Activated CD4-positive, alpha-beta T cell treated with anti-CD3 and anti-CD28 coated beads, Interleukin-2, amount 50 U/mL, for 48 hours (primary cell): ENCODE measurements around the gene MMP12.

Experiments
- DNase-seq, 2 experiments: peaks; one replicate each; pipeline ENCODE4 v3.0.0-alpha.2; 2020

The MMP12 gene

GRCh38 chr11:102849311-102849710 lies 25.5 kb downstream of the MMP12 start:
- no peak for DNase-seq

- no peak for DNase-seq
Measured at GRCh38 chr11:102846292-102846691, 28.5 kb downstream of the MMP12 start.

GRCh38 chr11:102843489-102843888 lies 31.3 kb downstream of the MMP12 start, which contains the start of gene MMP3:
Gene MMP3, minus strand, starts transcription at chr11:102843609. Its CDS starts 63 bp downstream, at chr11:102843546.
- no peak for DNase-seq

- no peak for DNase-seq
Measured at GRCh38 chr11:102842930-102843329, 31.9 kb downstream of the MMP12 start.

- DNase-seq: no peak
Measured at GRCh38 chr11:102840018-102840417, 34.8 kb downstream of the MMP12 start.

- no peak for DNase-seq
Measured at GRCh38 chr11:102837646-102838045, 37.1 kb downstream of the MMP12 start.

- no peak for DNase-seq
Measured at GRCh38 chr11:102837156-102837555, 37.6 kb downstream of the MMP12 start.

- DNase-seq: no peak
Measured at GRCh38 chr11:102836290-102836875, 38.4 kb downstream of the MMP12 start.

- DNase-seq: no peak
Measured at GRCh38 chr11:102833731-102834130, 41.1 kb downstream of the MMP12 start.

- DNase-seq: no peak
Measured at GRCh38 chr11:102832612-102833011, 42.2 kb downstream of the MMP12 start.

- peak; percentile 5 to 12 for DNase-seq
Measured at GRCh38 chr11:102831489-102832440, 43.0 kb downstream of the MMP12 start.

GRCh38 chr11:102831128-102831488 lies 43.7 kb downstream of the MMP12 start:
- no peak for DNase-seq

GRCh38 chr11:102830001-102830727 lies 44.6 kb downstream of the MMP12 start:
- no peak for DNase-seq

- no peak for DNase-seq
Measured at GRCh38 chr11:102829316-102830000, 45.3 kb downstream of the MMP12 start.

GRCh38 chr11:102824556-102824955 lies 50.2 kb downstream of the MMP12 start:
- DNase-seq: no peak

GRCh38 chr11:102819491-102819890 lies 55.3 kb downstream of the MMP12 start:
- no peak for DNase-seq

GRCh38 chr11:102813484-102813883 lies 61.3 kb downstream of the MMP12 start:
- DNase-seq: no peak
